RPMI7951 (cell line): ENCODE measurements around the gene SHOX. TPM values are rescaled to one million over a fixed set of nuclear protein-coding genes. Genes with fewer than 3 reads are reported as not detected.

Experiments
- DNase-seq: peaks from one replicate; pipeline ENCODE4 v3.0.0-alpha.2; 2012; ENCODE audit warnings: low read depth
- total RNA-seq: library from RNA; depleted of rRNA; stranded (reverse); fragments of >200 nt; shearing (Covaris generic); gene quantifications from 2 replicates; pipeline ENCODE4 v1.2.3, GENCODE V29; 2014

SHOX gene
- total RNA-seq, 1 experiment from 2014 or later = not detected

- DNase-seq = peak; percentile 66
Observed at GRCh38 chrX:666762-667720, 36.5 kb downstream of the SHOX start.

- DNase-seq = no peak
Observed at GRCh38 chrX:670645-671044, 40.1 kb downstream of the SHOX start.

GRCh38 chrX:672931-673330, 42.3 kb downstream of the SHOX start:
- DNase-seq = peak; percentile 66

- no peak for DNase-seq
Observed at GRCh38 chrX:675279-675954, 44.8 kb downstream of the SHOX start.

GRCh38 chrX:675955-676295, 45.3 kb downstream of the SHOX start:
- no peak for DNase-seq

GRCh38 chrX:677376-677775, 46.8 kb downstream of the SHOX start:
- no peak for DNase-seq

- no peak for DNase-seq
Observed at GRCh38 chrX:679291-679979, 48.8 kb downstream of the SHOX start.

- DNase-seq = no peak
Observed at GRCh38 chrX:680062-680461, 49.5 kb downstream of the SHOX start.

- no peak for DNase-seq
Observed at GRCh38 chrX:681989-682388, 51.4 kb downstream of the SHOX start.

GRCh38 chrX:682892-683291, 52.3 kb downstream of the SHOX start:
- DNase-seq = no peak

- DNase-seq = no peak
Observed at GRCh38 chrX:683576-683975, 53.0 kb downstream of the SHOX start.

- no peak for DNase-seq
Observed at GRCh38 chrX:685120-686032, 54.8 kb downstream of the SHOX start.

GRCh38 chrX:689983-690382, 59.4 kb downstream of the SHOX start:
- DNase-seq = no peak

GRCh38 chrX:694800-695199, 64.2 kb downstream of the SHOX start:
- no peak for DNase-seq

GRCh38 chrX:698206-698605, 67.6 kb downstream of the SHOX start:
- no peak for DNase-seq

- DNase-seq = no peak
Observed at GRCh38 chrX:700936-701335, 70.3 kb downstream of the SHOX start.

GRCh38 chrX:701673-702072, 71.1 kb downstream of the SHOX start:
- no peak for DNase-seq

- DNase-seq = no peak
Observed at GRCh38 chrX:703466-703865, 72.9 kb downstream of the SHOX start.

- DNase-seq = peak; percentile 16
Observed at GRCh38 chrX:703866-704265, 73.3 kb downstream of the SHOX start.
